CD4-positive, alpha-beta memory T cell (primary cell): ENCODE data around the gene GDI1. TPM values are rescaled to one million over a fixed set of nuclear protein-coding genes. Genes with fewer than 3 reads are reported as not detected.

Experiments
- CTCF ChIA-PET: fragments of 350-600 bp; sonication (Branson Sonifier 250); formaldehyde crosslinking; loops from one replicate; lab custom pipeline; 2021; ENCODE audit warnings: inconsistent platforms; ENCODE audit not compliant: partially characterized antibody; lab: Charles Lee
- POLR2A ChIA-PET: fragments of 350-600 bp; sonication (Branson Sonifier 250); formaldehyde crosslinking; loops from one replicate; lab custom pipeline; 2021; ENCODE audit not compliant: partially characterized antibody; lab: Charles Lee
- DNase-seq, 5 donors: peaks; one replicate each; pipeline versions ENCODE4 v3.0.0 to v3.0.0-alpha.2; 2020 to 2022; ENCODE audit warnings: mixed read lengths in 1 of 5
- H3K27ac ChIP-seq: one replicate; pipeline ENCODE4 v1.7.0; 2013; ENCODE audit warnings: low read depth, low read length
- H3K27me3 ChIP-seq: 2 replicates; pipeline ENCODE4 v1.7.0; 2013; ENCODE audit warnings: mild to moderate bottlenecking, low read length, moderate library complexity; ENCODE audit not compliant: insufficient read depth
- H3K36me3 ChIP-seq: 2 replicates; pipeline ENCODE4 v1.7.0; 2013; ENCODE audit warnings: mild to moderate bottlenecking, low read length, moderate library complexity; ENCODE audit not compliant: insufficient read depth
- H3K4me1 ChIP-seq: 2 replicates; pipeline ENCODE4 v1.7.0; 2013; ENCODE audit warnings: mild to moderate bottlenecking, low read length, moderate library complexity; ENCODE audit not compliant: insufficient read depth
- H3K4me3 ChIP-seq, 2 donors: one replicate each; pipeline ENCODE4 v1.7.0; 2013; ENCODE audit warnings: low read length in 2 of 2, mild to moderate bottlenecking in 1 of 2
- H3K9me3 ChIP-seq, 2 donors: one replicate each; pipeline ENCODE4 v1.7.0; 2013; ENCODE audit warnings: low read length in 2 of 2, control low read depth in 1 of 2; ENCODE audit not compliant: control insufficient read depth in 1 of 2
- H3K27ac Mint-ChIP-seq, 7 donors: one replicate each; pipeline ENCODE4 v1.8.0; 2020 to 2021; ENCODE audit warnings: mixed read lengths in 7 of 7, mild to moderate bottlenecking in 6 of 7, inconsistent platforms in 3 of 7, moderate library complexity in 3 of 7
- H3K27me3 Mint-ChIP-seq, 2 donors: one replicate each; pipeline ENCODE4 v1.8.0; 2020 to 2021; ENCODE audit warnings: mixed read lengths in 2 of 2
- H3K36me3 Mint-ChIP-seq, 2 donors: one replicate each; pipeline ENCODE4 v1.8.0; 2020 to 2021; ENCODE audit warnings: mixed read lengths in 2 of 2, inconsistent platforms in 1 of 2, mild to moderate bottlenecking in 1 of 2
- H3K4me1 Mint-ChIP-seq, 4 donors: one replicate each; pipeline ENCODE4 v1.8.0; 2020 to 2021; ENCODE audit warnings: mixed read lengths in 4 of 4, mild to moderate bottlenecking in 1 of 4
- H3K4me3 Mint-ChIP-seq, 8 donors: one replicate each; pipeline ENCODE4 v1.8.0; 2020 to 2021; ENCODE audit warnings: mixed read lengths in 8 of 8, mild to moderate bottlenecking in 7 of 8, moderate library complexity in 6 of 8, inconsistent platforms in 3 of 8
- H3K9me3 Mint-ChIP-seq, 8 donors: one replicate each; pipeline ENCODE4 v1.8.0; 2020 to 2021; ENCODE audit warnings: mixed read lengths in 8 of 8, mild to moderate bottlenecking in 5 of 8, inconsistent platforms in 3 of 8, moderate library complexity in 1 of 8
- intact Hi-C: fragments of 100-400 bp; cut with micrococcal nuclease; formaldehyde crosslinking; loops from one replicate; pipeline ENCODE4 v1.15.1; 2023
- polyA plus RNA-seq, 2 donors: library from polyadenylated mRNA; unstranded; fragments of 300-500 nt; fragmentation: Illumina TruSeq; gene quantifications; one replicate each; pipeline ENCODE4 v1.2.3, GENCODE V29; 2021
- total RNA-seq, 2 experiments: library from RNA; stranded (reverse); gene quantifications; one replicate each; pipeline ENCODE4 v1.2.3, GENCODE V29; 2021

The GDI1 gene
- total and polyA plus RNA-seq, 4 experiments from 2014 or later: 48.2 to 220 (median 138) TPM

- Mint-ChIP-seq H3K27me3 (no peaks in the 10 kb centered on the region), H3K36me3 (peaks cover 0 to 15% of the 10 kb centered on the region in 2 donors), H3K9me3 (no peaks in the 10 kb centered on the region), H3K4me1 (peaks cover 0 to 4% (median 0%) of the 10 kb centered on the region in 4 donors), H3K4me3 (no peak overlapping the region), H3K27ac (peak overlapping the region in 1 of 7 donors; percentile 61)
- DNase-seq: no peak
- POLR2A ChIA-PET: no interaction called here
- intact Hi-C loops: loop anchor here (10.0 kb wide), 1 partner anchor 56 kb away; the partner anchor contains the start of gene TAFAZZIN
- Histone ChIP-seq H3K9me3 (no peaks in the 10 kb centered on the region), H3K27me3 (no peaks in the 10 kb centered on the region), H3K4me1 (no peaks in the 10 kb centered on the region), H3K4me3 (no peak overlapping the region), H3K36me3 (peaks cover 5% of the 10 kb centered on the region), H3K27ac (no peak overlapping the region)
- CTCF ChIA-PET: no interaction called here
Observed at GRCh38 chrX:154470434-154470833, 33.5 kb downstream of the GDI1 start.

DNA sequence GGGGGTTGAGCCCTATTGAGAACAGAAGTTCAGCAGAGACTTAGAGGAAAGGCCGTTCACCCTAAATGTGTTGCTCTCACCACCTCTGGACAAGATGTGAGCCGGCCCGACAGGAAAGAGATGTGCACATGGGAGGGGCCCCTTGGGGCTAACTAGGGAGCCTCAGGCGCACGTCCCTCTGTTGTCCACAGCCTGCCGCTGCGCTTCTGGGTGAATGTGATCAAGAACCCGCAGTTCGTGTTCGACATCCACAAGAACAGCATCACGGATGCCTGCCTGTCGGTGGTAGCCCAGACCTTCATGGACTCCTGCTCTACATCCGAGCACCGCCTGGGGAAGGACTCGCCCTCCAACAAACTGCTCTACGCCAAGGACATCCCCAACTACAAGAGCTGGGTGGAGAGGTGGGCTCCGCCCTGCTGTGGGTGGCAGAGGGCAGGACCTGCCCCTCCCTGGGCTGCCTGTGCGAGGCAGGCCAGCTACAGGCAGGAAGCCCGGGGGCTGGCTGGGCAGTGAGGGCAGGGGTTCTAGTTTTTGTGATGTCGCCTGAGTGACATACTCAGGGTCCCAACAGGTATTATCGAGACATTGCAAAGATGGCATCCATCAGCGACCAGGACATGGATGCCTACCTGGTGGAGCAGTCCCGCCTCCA, 34.1 kb downstream of the GDI1 start:
- H3K27ac Mint-ChIP-seq: no peak overlapping the region
- no peak overlapping the region for H3K4me3 Mint-ChIP-seq
- Histone ChIP-seq H3K27ac (no peak overlapping the region), H3K9me3 (no peaks in the 10 kb centered on the region), H3K27me3 (no peaks in the 10 kb centered on the region), H3K36me3 (peaks cover 5% of the 10 kb centered on the region), H3K4me3 (no peak overlapping the region), H3K4me1 (no peaks in the 10 kb centered on the region)
- POLR2A ChIA-PET: no interaction called here
- peaks cover 0 to 15% of the 10 kb centered on the region in 2 donors for H3K36me3 Mint-ChIP-seq
- H3K4me1 Mint-ChIP-seq: peaks cover 0 to 4% (median 0%) of the 10 kb centered on the region in 4 donors
- H3K27me3 Mint-ChIP-seq: no peaks in the 10 kb centered on the region
- no peaks in the 10 kb centered on the region for H3K9me3 Mint-ChIP-seq
- no peak for DNase-seq
- intact Hi-C loops: loop anchor here (10.0 kb wide), 1 partner anchor 56 kb away; the partner anchor contains the start of gene TAFAZZIN
- CTCF ChIA-PET: no interaction called here

GRCh38 chrX:154471839-154472684, 35.1 kb downstream of the GDI1 start:
- intact Hi-C loops: loop anchor here (10.0 kb wide), 1 partner anchor 57 kb away; the partner anchor contains the start of gene TAFAZZIN
- POLR2A ChIA-PET: interaction anchor here (1.2 kb wide), 1 partner anchor 13 kb away, joined by 3 read pairs; no protein-coding TSS in a partner anchor
- Histone ChIP-seq H3K4me1 (no peaks in the 10 kb centered on the region), H3K27ac (no peak overlapping the region), H3K27me3 (no peaks in the 10 kb centered on the region), H3K4me3 (no peak overlapping the region), H3K9me3 (no peaks in the 10 kb centered on the region), H3K36me3 (peaks cover 5% of the 10 kb centered on the region)
- Mint-ChIP-seq H3K27me3 (no peaks in the 10 kb centered on the region), H3K4me1 (peaks cover 0 to 8% (median 0%) of the 10 kb centered on the region in 4 donors), H3K36me3 (peaks cover 0 to 15% of the 10 kb centered on the region in 2 donors), H3K9me3 (no peaks in the 10 kb centered on the region), H3K4me3 (no peak overlapping the region), H3K27ac (no peak overlapping the region)
- CTCF ChIA-PET: interaction anchor here (1.0 to 1.3 kb wide), 2 partner anchors 12 to 55 kb away, joined by 3 read pairs; no protein-coding TSS in a partner anchor
- DNase-seq: no peak

DNA sequence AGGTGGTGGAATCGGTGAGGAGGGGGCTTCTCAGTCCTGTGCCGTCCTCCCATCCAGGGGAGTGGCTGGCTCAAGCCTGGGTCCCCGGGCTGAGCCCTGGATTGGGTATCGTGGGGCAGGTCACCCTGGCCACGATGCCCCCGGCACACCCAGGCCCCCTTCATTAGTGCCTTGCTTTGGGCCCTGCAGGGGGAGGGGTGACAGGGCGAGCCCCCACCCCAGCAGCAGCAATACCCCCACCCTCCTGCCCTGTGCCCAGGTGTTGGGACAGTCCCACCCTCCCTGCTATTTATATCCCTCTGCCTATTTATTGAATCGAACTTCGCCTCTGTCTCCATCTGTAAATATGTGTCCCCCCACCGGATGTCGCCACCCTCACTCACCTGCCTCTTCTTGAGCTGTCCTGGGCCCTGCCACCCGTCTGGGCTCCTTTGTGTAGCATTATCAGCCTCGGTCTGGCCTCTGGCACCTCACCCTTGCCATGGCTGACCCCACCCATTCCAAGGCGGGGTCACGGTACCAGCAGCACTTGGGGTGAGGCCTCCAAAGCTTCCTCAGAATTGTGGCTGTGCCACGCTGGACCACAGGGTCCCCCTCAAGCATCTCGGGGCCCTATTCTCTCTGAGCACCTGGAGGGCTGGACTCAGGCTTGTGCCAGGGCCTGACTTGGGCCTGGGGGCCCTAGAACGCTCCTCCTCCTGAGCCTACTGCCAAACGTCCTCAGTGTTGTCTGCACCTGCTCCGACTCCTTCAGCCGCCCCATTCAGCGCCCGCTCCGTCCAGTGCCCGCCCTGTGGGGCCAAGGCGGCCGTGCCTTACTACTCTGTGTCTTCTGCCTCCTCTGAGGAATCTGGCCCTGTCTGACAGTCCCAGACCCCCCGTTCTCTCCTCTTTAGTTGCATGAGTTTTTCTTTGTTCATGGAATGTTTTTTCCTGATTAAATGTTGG, 36.0 kb downstream of the GDI1 start:
- CTCF ChIA-PET: interaction anchor here (1.0 to 1.3 kb wide), 2 partner anchors 12 to 54 kb away, joined by 3 read pairs; no protein-coding TSS in a partner anchor
- Mint-ChIP-seq H3K9me3 (no peaks in the 10 kb centered on the region), H3K27ac (peak overlapping the region in 4 of 7 donors; percentile 7 to 61 (median 40)), H3K4me3 (no peak overlapping the region), H3K36me3 (peaks cover 0 to 15% of the 10 kb centered on the region in 2 donors), H3K27me3 (no peaks in the 10 kb centered on the region), H3K4me1 (peaks cover 0 to 14% (median 4%) of the 10 kb centered on the region in 4 donors)
- H3K9me3 ChIP-seq: no peaks in the 10 kb centered on the region
- no peak overlapping the region for H3K27ac ChIP-seq
- no peak overlapping the region for H3K4me3 ChIP-seq
- peaks cover 8% of the 10 kb centered on the region for H3K4me1 ChIP-seq
- H3K36me3 ChIP-seq: peaks cover 5% of the 10 kb centered on the region
- POLR2A ChIA-PET: interaction anchor here (0.9 to 1.2 kb wide), 2 partner anchors 14 to 27 kb away, joined by 3 to 4 read pairs; no protein-coding TSS in a partner anchor
- intact Hi-C loops: loop anchor here (10.0 kb wide), 1 partner anchor 58 kb away; the partner anchor contains the start of gene TAFAZZIN
- DNase-seq: no peak
- no peaks in the 10 kb centered on the region for H3K27me3 ChIP-seq

- DNase-seq: no peak
- Histone ChIP-seq H3K4me3 (no peak overlapping the region), H3K27me3 (no peaks in the 10 kb centered on the region), H3K4me1 (peaks cover 12% of the 10 kb centered on the region), H3K9me3 (no peaks in the 10 kb centered on the region), H3K36me3 (peaks cover 5% of the 10 kb centered on the region), H3K27ac (no peak overlapping the region)
- peaks cover 0 to 14% of the 10 kb centered on the region in 2 donors for H3K36me3 Mint-ChIP-seq
- H3K4me1 Mint-ChIP-seq: peaks cover 2 to 14% (median 4%) of the 10 kb centered on the region in 4 donors
- no peaks in the 10 kb centered on the region for H3K9me3 Mint-ChIP-seq
- intact Hi-C loops: loop anchor here (10.0 kb wide), 1 partner anchor 59 kb away; the partner anchor contains the start of gene TAFAZZIN
- H3K27ac Mint-ChIP-seq: no peak overlapping the region
- H3K27me3 Mint-ChIP-seq: no peaks in the 10 kb centered on the region
- CTCF ChIA-PET: no interaction called here
- no peak overlapping the region for H3K4me3 Mint-ChIP-seq
- POLR2A ChIA-PET: interaction anchor here (0.8 to 0.9 kb wide), 2 partner anchors 17 to 28 kb away, joined by 3 to 4 read pairs; partner anchors contain the start of gene SLC10A3
Observed at GRCh38 chrX:154473683-154474082, 36.7 kb downstream of the GDI1 start.

- ChIA-PET CTCF (interaction anchor here (0.8 to 1.4 kb wide), 2 partner anchors 10 to 50 kb away, joined by 3 to 4 read pairs; no protein-coding TSS in a partner anchor), POLR2A (interaction anchor here (0.8 to 3.9 kb wide), 9 partner anchors 8 to 108 kb away, joined by 3 to 29 read pairs (median 6); partner anchors contain the start of genes IKBKG, PLXNA3, RPL10 and SLC10A3)
- H3K9me3 Mint-ChIP-seq: no peaks in the 10 kb centered on the region
- peak overlapping the region in 3 of 7 donors; percentile 21 to 70 (median 37) for H3K27ac Mint-ChIP-seq
- no peaks in the 10 kb centered on the region for H3K27me3 ChIP-seq
- peaks cover 20% of the 10 kb centered on the region for H3K4me1 ChIP-seq
- intact Hi-C loops: loop anchor here (5.0 to 10.0 kb wide), 2 partner anchors 35 to 62 kb away; partner anchors contain the start of genes FAM50A and TAFAZZIN
- H3K36me3 ChIP-seq: peaks cover under 1% of the 10 kb centered on the region
- H3K36me3 Mint-ChIP-seq: peaks cover 0 to 10% of the 10 kb centered on the region in 2 donors
- no peaks in the 10 kb centered on the region for H3K27me3 Mint-ChIP-seq
- no peak overlapping the region for H3K27ac ChIP-seq
- H3K4me3 ChIP-seq: no peak overlapping the region
- H3K9me3 ChIP-seq: no peaks in the 10 kb centered on the region
- peaks cover 5 to 19% (median 10%) of the 10 kb centered on the region in 4 donors for H3K4me1 Mint-ChIP-seq
- DNase-seq: no peak
- peak overlapping the region in 2 of 8 donors; percentile 35 to 41 for H3K4me3 Mint-ChIP-seq
Observed at GRCh38 chrX:154476821-154477220, 39.9 kb downstream of the GDI1 start.
